Fibroblast of skin of left quadriceps (primary cell): ENCODE data around the gene PPWD1.

Experiments
- DNase-seq, 2 experiments: peaks; one replicate each; pipeline ENCODE4 v3.0.0-alpha.2; 2013; ENCODE audit warnings: low read depth in 2 of 2

The PPWD1 gene

DNA sequence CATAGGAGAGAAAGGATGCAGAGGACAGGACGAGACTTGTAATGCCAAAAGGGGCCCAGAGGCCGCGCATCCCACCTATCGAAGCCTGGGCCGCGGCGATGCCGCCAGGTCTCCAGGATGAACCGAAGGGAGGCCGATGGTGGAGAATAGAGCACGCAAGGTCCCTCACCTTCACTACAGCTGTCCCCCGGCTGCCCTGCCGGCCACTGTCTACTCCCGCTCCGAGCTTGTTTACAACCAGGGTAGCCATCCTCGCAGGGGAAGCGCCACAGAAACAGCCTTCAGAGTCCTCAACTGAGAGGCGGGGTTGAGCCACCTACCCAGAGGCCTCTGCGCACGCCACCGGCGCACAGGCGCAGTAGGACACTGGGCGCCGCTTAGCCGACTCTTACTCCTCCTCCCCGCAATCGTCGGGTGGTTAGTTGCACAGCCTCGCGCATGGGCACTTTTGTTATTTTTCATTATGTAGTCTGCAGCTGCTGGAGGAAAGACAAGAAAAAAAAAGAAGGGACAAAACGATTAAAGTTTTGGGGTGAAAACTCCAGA, 61.0 kb downstream of the PPWD1 start, which contains the start of gene TRIM23:
TRIM23 (minus strand) TSS at position 309 of the 546 bp plus-strand sequence; CDS start at position 250, 59 bp downstream.
- peak; percentile 83 to 86 for DNase-seq

DNA sequence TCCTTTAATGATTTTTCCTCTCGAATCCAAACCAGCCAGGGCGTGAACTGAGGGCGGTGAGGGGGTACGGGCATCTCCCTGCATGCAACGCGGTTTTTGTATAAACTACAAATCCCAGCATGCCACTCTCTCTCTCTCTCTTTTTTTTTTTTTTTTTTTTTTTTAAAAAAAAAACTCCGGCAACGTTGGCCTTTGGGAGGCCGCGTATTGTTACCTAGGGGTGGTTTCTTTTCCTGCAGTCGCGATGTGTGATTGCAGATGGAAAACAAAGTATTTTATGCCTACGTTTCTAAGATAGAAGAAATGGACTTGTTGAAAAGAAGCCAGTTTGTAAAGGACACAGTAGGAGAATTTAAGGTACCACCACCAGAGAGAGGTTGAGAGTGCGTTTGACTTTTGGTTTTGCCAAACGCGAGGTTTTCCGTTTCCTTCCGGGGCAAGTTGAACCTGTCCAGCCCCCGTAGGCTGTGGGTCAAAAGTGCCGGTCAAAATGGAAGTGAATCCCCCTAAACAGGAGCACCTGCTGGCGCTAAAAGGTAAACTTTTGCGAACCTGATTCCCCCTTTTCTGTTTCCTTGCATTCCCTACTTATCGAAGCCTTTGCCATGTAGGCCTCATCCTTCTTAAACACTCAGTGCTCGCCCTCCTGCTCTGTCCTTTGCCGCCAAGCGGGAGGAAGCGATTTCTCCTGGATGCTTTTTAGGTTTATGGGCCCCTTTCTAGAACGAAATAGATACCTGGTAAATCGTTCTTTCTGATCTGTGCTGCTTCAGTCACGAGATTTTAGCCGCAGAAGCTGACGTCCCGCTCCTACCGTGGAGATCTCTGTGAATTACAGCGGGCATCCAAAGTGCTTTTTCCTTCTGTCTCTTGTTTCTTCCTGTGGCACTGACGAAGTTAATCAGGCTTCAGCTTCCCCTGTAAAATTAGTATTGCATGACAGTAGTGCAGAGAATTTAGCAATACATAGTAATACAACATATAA, 61.8 kb downstream of the PPWD1 start, which contains the start of the genes SHLD3 and TRAPPC13:
SHLD3 (plus strand) TSS at position 457 of the 985 bp plus-strand sequence. CDS start 4,561 bp downstream, outside the sequence.
TRAPPC13 (plus strand) TSS at position 457 of the 985 bp plus-strand sequence; CDS start at position 491, 34 bp downstream.
- peak; percentile 71 to 74 for DNase-seq

DNA sequence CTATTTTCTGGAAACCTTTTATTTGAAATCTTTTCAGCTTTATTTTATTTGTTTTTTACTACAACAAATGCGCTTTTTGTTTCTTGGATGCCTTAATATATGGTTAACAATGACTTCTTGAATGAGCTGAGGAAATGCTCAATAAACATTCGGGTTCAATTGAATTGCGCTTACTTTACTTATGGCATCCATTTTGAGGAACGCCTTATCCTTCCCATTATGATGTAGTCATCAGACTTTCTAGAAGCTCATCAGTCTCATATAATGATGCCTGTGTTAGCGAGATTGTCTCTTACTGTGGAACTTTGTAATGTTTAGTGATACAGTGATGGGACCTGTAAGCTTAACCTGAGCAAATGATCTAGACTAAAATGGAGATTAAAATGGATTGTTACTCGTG, 62.6 kb downstream of the PPWD1 start:
- DNase-seq: no peak

DNA sequence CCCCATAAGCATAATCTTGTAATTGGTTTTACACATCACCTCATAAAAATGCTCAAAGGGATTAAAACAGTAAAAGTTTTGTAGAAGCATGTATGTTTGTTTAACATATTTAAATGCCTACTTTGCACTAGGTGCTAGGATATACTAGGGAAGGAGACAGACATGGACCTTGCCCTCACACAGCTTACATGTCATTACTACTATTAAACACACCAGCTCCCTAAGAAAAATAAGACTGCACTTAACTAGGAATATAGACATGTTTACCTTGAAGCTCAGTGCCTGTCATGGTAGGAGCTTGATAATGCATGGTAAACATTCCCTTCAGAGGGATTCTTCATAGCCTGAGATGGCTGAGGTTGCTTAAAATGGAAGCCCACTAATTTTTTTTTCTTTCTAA, 67.9 kb downstream of the PPWD1 start:
- DNase-seq: no peak
